ENCODE results near the gene MAPK8IP3. TPM values are rescaled to one million over a fixed set of nuclear protein-coding genes. Genes with fewer than 3 reads are reported as not detected.

The MAPK8IP3 gene
- total and polyA plus RNA-seq, 2 donors (not counting 1 experiment from before 2014, with no cell fraction given): 249 to 340 TPM

- 98% methylated on average over 33 of the region's 35 CpGs for WGBS (ENCODE audit: insufficient coverage)
- DNase-seq (no peak), ATAC-seq (ENCODE audit: low read depth) (no peak)
- Histone ChIP-seq H3K27me3 (replicated peaks in 1 of 4; ENCODE audit: control extremely low read depth in 1 of 4, control insufficient read depth in 3 of 4, insufficient read depth in 4 of 4, low read length in 3 of 4) (no peaks in the 10 kb centered on the region), H3K9me3 (ENCODE audit: control extremely low read depth in 1 of 3, control insufficient read depth in 2 of 3, insufficient read depth in 1 of 3, low read length in 2 of 3) (no peaks in the 10 kb centered on the region), H3K79me2 (ENCODE audit: control insufficient read depth, insufficient read depth, low read length) (peaks cover 81% of the 10 kb centered on the region), H3K4me2 (replicated peaks; ENCODE audit: low read depth, low read length, poor library complexity, severe bottlenecking) (no peak overlapping the region), H2AFZ (ENCODE audit: insufficient read depth, low read depth, low read length, poor library complexity, severe bottlenecking) (no peak overlapping the region), H3K9ac (ENCODE audit: low read length) (no peak overlapping the region), H3K36me3 (replicated peaks in 1 of 2; ENCODE audit: control extremely low read depth in 1 of 2, control insufficient read depth in 1 of 2, extremely low read depth in 1 of 2, insufficient read depth in 2 of 2, low read length in 1 of 2) (peaks cover 0 to 66% of the 10 kb centered on the region in 2 experiments), H3K4me3 (ENCODE audit: control extremely low read depth in 1 of 5, extremely low read depth in 1 of 5, insufficient read depth in 1 of 5, low read depth in 2 of 5, low read length in 4 of 5) (no peak overlapping the region), H3K27ac (ENCODE audit: low read length in 2 of 2) (no peak overlapping the region), H3K4me1 (ENCODE audit: control insufficient read depth in 2 of 2, insufficient read depth in 2 of 2, low read length in 2 of 2) (peaks cover 14 to 25% of the 10 kb centered on the region in 2 donors), H4K20me1 (ENCODE audit: control insufficient read depth, insufficient read depth, low read length, poor library complexity, severe bottlenecking) (peaks cover 73% of the 10 kb centered on the region)
- ChIA-PET CTCF (no interaction called here), POLR2A (no interaction called here)
- Mint-ChIP-seq H3K4me1 (peaks cover 16% of the 10 kb centered on the region), H3K27ac (no peak overlapping the region), H3K4me3 (no peak overlapping the region), H3K9me3 (ENCODE audit: insufficient read depth) (no peaks in the 10 kb centered on the region), H3K27me3 (no peaks in the 10 kb centered on the region)
- TF ChIP-seq EZH2 (IDR thresholded peaks at IDR 0.05; ENCODE audit: borderline replicate concordance, insufficient read depth, low read depth, low read length, poor library complexity, severe bottlenecking): no peak
- TF ChIP-seq, protein P1, sequence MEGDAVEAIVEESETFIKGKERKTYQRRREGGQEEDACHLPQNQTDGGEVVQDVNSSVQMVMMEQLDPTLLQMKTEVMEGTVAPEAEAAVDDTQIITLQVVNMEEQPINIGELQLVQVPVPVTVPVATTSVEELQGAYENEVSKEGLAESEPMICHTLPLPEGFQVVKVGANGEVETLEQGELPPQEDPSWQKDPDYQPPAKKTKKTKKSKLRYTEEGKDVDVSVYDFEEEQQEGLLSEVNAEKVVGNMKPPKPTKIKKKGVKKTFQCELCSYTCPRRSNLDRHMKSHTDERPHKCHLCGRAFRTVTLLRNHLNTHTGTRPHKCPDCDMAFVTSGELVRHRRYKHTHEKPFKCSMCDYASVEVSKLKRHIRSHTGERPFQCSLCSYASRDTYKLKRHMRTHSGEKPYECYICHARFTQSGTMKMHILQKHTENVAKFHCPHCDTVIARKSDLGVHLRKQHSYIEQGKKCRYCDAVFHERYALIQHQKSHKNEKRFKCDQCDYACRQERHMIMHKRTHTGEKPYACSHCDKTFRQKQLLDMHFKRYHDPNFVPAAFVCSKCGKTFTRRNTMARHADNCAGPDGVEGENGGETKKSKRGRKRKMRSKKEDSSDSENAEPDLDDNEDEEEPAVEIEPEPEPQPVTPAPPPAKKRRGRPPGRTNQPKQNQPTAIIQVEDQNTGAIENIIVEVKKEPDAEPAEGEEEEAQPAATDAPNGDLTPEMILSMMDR (IDR thresholded peaks at IDR 0.05): no peak
- intact Hi-C loops (cut with micrococcal nuclease): no loop called here
Observed at GRCh38 chr16:1729445-1729844, 23.4 kb downstream of the MAPK8IP3 start.

- Histone ChIP-seq H3K79me2 (ENCODE audit: control insufficient read depth, insufficient read depth, low read length) (peaks cover 76% of the 10 kb centered on the region), H2AFZ (ENCODE audit: insufficient read depth, low read depth, low read length, poor library complexity, severe bottlenecking) (no peak overlapping the region), H3K36me3 (replicated peaks in 1 of 2; ENCODE audit: control extremely low read depth in 1 of 2, control insufficient read depth in 1 of 2, extremely low read depth in 1 of 2, insufficient read depth in 2 of 2, low read length in 1 of 2) (peaks cover 0 to 63% of the 10 kb centered on the region in 2 experiments), H4K20me1 (ENCODE audit: control insufficient read depth, insufficient read depth, low read length, poor library complexity, severe bottlenecking) (peaks cover 80% of the 10 kb centered on the region), H3K9ac (ENCODE audit: low read length) (no peak overlapping the region), H3K27ac (ENCODE audit: low read length in 2 of 2) (no peak overlapping the region), H3K27me3 (replicated peaks in 1 of 4; ENCODE audit: control extremely low read depth in 1 of 4, control insufficient read depth in 3 of 4, insufficient read depth in 4 of 4, low read length in 3 of 4) (no peaks in the 10 kb centered on the region), H3K4me3 (ENCODE audit: control extremely low read depth in 1 of 5, extremely low read depth in 1 of 5, insufficient read depth in 1 of 5, low read depth in 2 of 5, low read length in 4 of 5) (no peak overlapping the region), H3K4me1 (ENCODE audit: control insufficient read depth in 2 of 2, insufficient read depth in 2 of 2, low read length in 2 of 2) (peaks cover 4 to 8% of the 10 kb centered on the region in 2 donors), H3K9me3 (ENCODE audit: control extremely low read depth in 1 of 3, control insufficient read depth in 2 of 3, insufficient read depth in 1 of 3, low read length in 2 of 3) (peaks cover 0 to 9% (median 0%) of the 10 kb centered on the region in 3 donors), H3K4me2 (replicated peaks; ENCODE audit: low read depth, low read length, poor library complexity, severe bottlenecking) (no peak overlapping the region)
- H3K27me3 Mint-ChIP-seq: no peaks in the 10 kb centered on the region
- CTCF ChIA-PET: no interaction called here
- no peak for DNase-seq
- intact Hi-C loops (cut with micrococcal nuclease): no loop called here
- H3K4me3 Mint-ChIP-seq: no peak overlapping the region
- H3K27ac Mint-ChIP-seq: no peak overlapping the region
- POLR2A ChIA-PET: interaction anchor here (0.7 kb wide), 1 partner anchor 291 kb away, joined by 4 read pairs; no protein-coding TSS in a partner anchor
- TF ChIP-seq EZH2 (IDR thresholded peaks at IDR 0.05; ENCODE audit: borderline replicate concordance, insufficient read depth, low read depth, low read length, poor library complexity, severe bottlenecking): no peak
- TF ChIP-seq, protein P1 (IDR thresholded peaks at IDR 0.05): no peak
- no peaks in the 10 kb centered on the region for H3K9me3 Mint-ChIP-seq (ENCODE audit: insufficient read depth)
- no peak for ATAC-seq (ENCODE audit: low read depth)
- whole genome bisulfite sequencing (ENCODE audit: insufficient coverage): 98% methylated on average over 5 of the region's 7 CpGs
- H3K4me1 Mint-ChIP-seq: peaks cover 10% of the 10 kb centered on the region
Observed at GRCh38 chr16:1731073-1731472, 25.1 kb downstream of the MAPK8IP3 start.
